K562 (cell line): ENCODE results near the gene DISC1.

Experiments
- CTCF ChIP-seq, 3 experiments: IDR thresholded peaks in 2 of 3; conservative IDR thresholded peaks in 1 of 3; 2 replicates each; pipeline ENCODE4 v1.5.1; 2011 to 2012; ENCODE audit warnings: low read length in 3 of 3, mild to moderate bottlenecking in 3 of 3, control low read depth in 2 of 3, improper control_type of control experiment in 1 of 3, inconsistent platforms in 1 of 3, low read depth in 1 of 3, mixed read lengths in 1 of 3, moderate library complexity in 1 of 3; ENCODE audit not compliant: insufficient read depth in 2 of 3
- E2F1 ChIP-seq: sonication (generic); formaldehyde crosslinking; IDR thresholded peaks from 2 replicates; pipeline ENCODE4 v1.8.1; 2023; ENCODE audit warnings: mild to moderate bottlenecking, missing genetic modification reagents, moderate library complexity
- FOXM1 ChIP-seq, 2 experiments: fragments of 450-650 bp in 1 of 2; sonication (generic) in 1 of 2; formaldehyde crosslinking in 1 of 2; IDR thresholded peaks; 2 replicates each; pipeline versions ENCODE4 v1.6.1 to v1.9.0; 2017 to 2022; ENCODE audit warnings: low read depth in 2 of 2, mild to moderate bottlenecking in 2 of 2, missing genetic modification reagents in 1 of 2, moderate library complexity in 1 of 2
- HNRNPL ChIP-seq: fragments of 200-400 bp; formaldehyde crosslinking; IDR thresholded peaks from 2 replicates; pipeline ENCODE4 v1.6.1; 2017; ENCODE audit warnings: low read depth, mild to moderate bottlenecking, low read length
- NCOA6 ChIP-seq: fragments of 450-650 bp; IDR thresholded peaks from 2 replicates; pipeline ENCODE4 v1.6.1; 2017; ENCODE audit warnings: mild to moderate bottlenecking
- TAL1 ChIP-seq: fragments of 450-650 bp; IDR thresholded peaks from 2 replicates; pipeline ENCODE4 v1.6.1; 2016; ENCODE audit warnings: mild to moderate bottlenecking
- YY1 ChIP-seq, 3 experiments: IDR thresholded peaks; 2 replicates each; pipeline ENCODE4 v1.6.1; 2011; ENCODE audit warnings: low read length in 2 of 3, mild to moderate bottlenecking in 2 of 3, moderate library complexity in 2 of 3, borderline replicate concordance in 1 of 3, control low read depth in 1 of 3, low read depth in 1 of 3; ENCODE audit not compliant: insufficient read depth in 3 of 3, insufficient replicate concordance in 2 of 3, control insufficient read depth in 1 of 3, insufficient read length in 1 of 3; ENCODE audit errors: extremely low read depth in 1 of 3
- ZNF583 ChIP-seq: fragments of 250-450 bp; sonication (Bioruptor Pico); IDR thresholded peaks from 2 replicates; pipeline ENCODE4 v1.4.0; 2020
- ZZZ3 ChIP-seq: fragments of 450-650 bp; IDR thresholded peaks from 2 replicates; pipeline ENCODE4 v1.6.1; 2016; ENCODE audit warnings: antibody characterized with exemption, mild to moderate bottlenecking, moderate library complexity

- no peak for TF ChIP-seq ZZZ3
- TF ChIP-seq E2F1 (CRISPR knock-in tag) = no peak
- no peak for TF ChIP-seq YY1 (IDR thresholded peaks at IDR 0.05; ENCODE audit: borderline replicate concordance in 1 of 3, control insufficient read depth in 1 of 3, extremely low read depth in 1 of 3, insufficient read depth in 3 of 3, insufficient read length in 1 of 3, insufficient replicate concordance in 2 of 3, low read depth in 1 of 3, low read length in 2 of 3)
- no peak for TF ChIP-seq FOXM1 (IDR thresholded peaks at IDR 0.05; ENCODE audit: low read depth)
- TF ChIP-seq FOXM1 (CRISPR knock-in tag; IDR thresholded peaks at IDR 0.05; ENCODE audit: low read depth) = no peak
- no peak for TF ChIP-seq HNRNPL
- TF ChIP-seq ZNF583 (CRISPR knock-in tag) = no peak
- no peak for TF ChIP-seq CTCF (IDR thresholded peaks at IDR 0.05 in 2 of 3, conservative IDR thresholded peaks at IDR 0.05 in 1 of 3; ENCODE audit: insufficient read depth in 2 of 3, low read depth in 1 of 3, low read length in 3 of 3)
- no peak for TF ChIP-seq NCOA6
- no peak for TF ChIP-seq TAL1
These were observed 69.1 kb downstream of the DISC1 start for GRCh38 chr1:231695439-231696255.
